EL (cell line): ENCODE data around the gene PARD3.
A peak's percentile ranks its signal among the peaks of the same experiment; 100 is the strongest.
"Not testable (repeated sequence)": the region's sequence is repeated elsewhere in the genome, so short reads cannot be mapped to it uniquely, and the experiment has no call there.

Source experiments
- DNase-seq: peaks from one replicate; pipeline ENCODE4 v3.0.0-alpha.2; 2016

PARD3 gene

GRCh38 chr10:34795334-34795733 is 19.8 kb downstream of the PARD3 start:
- no peak for DNase-seq

- DNase-seq, result no peak
Observed at GRCh38 chr10:34794835-34795234, 20.3 kb downstream of the PARD3 start.

- not testable (repeated sequence) for DNase-seq
Observed at GRCh38 chr10:34793581-34793980, 21.5 kb downstream of the PARD3 start.

GRCh38 chr10:34792881-34793280 is 22.2 kb downstream of the PARD3 start:
- DNase-seq, result no peak

GRCh38 chr10:34791947-34792346 is 23.1 kb downstream of the PARD3 start:
- no peak for DNase-seq

- DNase-seq, result no peak
Observed at GRCh38 chr10:34791228-34791627, 23.9 kb downstream of the PARD3 start.

GRCh38 chr10:34789966-34790506 is 25.1 kb downstream of the PARD3 start:
- no peak for DNase-seq

- DNase-seq, result peak; percentile 34
Observed at GRCh38 chr10:34786464-34786863, 28.6 kb downstream of the PARD3 start.

GRCh38 chr10:34781711-34782110 is 33.4 kb downstream of the PARD3 start:
- no peak for DNase-seq

GRCh38 chr10:34780818-34781380 is 34.2 kb downstream of the PARD3 start:
- DNase-seq, result peak; percentile 50

GRCh38 chr10:34778237-34778636 is 36.9 kb downstream of the PARD3 start:
- no peak for DNase-seq

- no peak for DNase-seq
Observed at GRCh38 chr10:34776090-34776690, 38.9 kb downstream of the PARD3 start.

GRCh38 chr10:34775044-34775637 is 40.0 kb downstream of the PARD3 start:
- DNase-seq, result no peak

GRCh38 chr10:34773636-34774630 is 41.2 kb downstream of the PARD3 start:
- DNase-seq, result no peak

- no peak for DNase-seq
Observed at GRCh38 chr10:34771525-34771924, 43.6 kb downstream of the PARD3 start.

GRCh38 chr10:34771106-34771505 is 44.0 kb downstream of the PARD3 start:
- no peak for DNase-seq

- DNase-seq, result no peak
Observed at GRCh38 chr10:34769899-34770298, 45.2 kb downstream of the PARD3 start.

GRCh38 chr10:34768972-34769330 is 46.1 kb downstream of the PARD3 start:
- DNase-seq, result no peak

GRCh38 chr10:34768261-34768971 is 46.7 kb downstream of the PARD3 start:
- no peak for DNase-seq

- DNase-seq, result no peak
Observed at GRCh38 chr10:34766811-34767494, 48.1 kb downstream of the PARD3 start.

GRCh38 chr10:34766266-34766600 is 48.9 kb downstream of the PARD3 start:
- no peak for DNase-seq

- no peak for DNase-seq
Observed at GRCh38 chr10:34764472-34764946, 50.6 kb downstream of the PARD3 start.
